Stimulated activated CD4-positive, alpha-beta T cell treated with anti-CD3 and anti-CD28 coated beads, Interleukin-2, amount 100 ng/mL, for 4 hours (primary cell): ENCODE measurements around the gene KLHL10.
"Not testable (repeated sequence)": the region's sequence is repeated elsewhere in the genome, so short reads cannot be mapped to it uniquely, and the experiment has no call there.

Source experiments
- DNase-seq: peaks from one replicate; pipeline ENCODE4 v3.0.0-alpha.2; 2020; ENCODE audit warnings: low read depth

The KLHL10 gene

GRCh38 chr17:41813152-41813680 lies 24.4 kb upstream of the KLHL10 start:
- DNase-seq = no peak

GRCh38 chr17:41813699-41814124 lies 23.9 kb upstream of the KLHL10 start:
- no peak for DNase-seq

- no peak for DNase-seq
These were observed 23.4 kb upstream of the KLHL10 start for GRCh38 chr17:41814195-41814594.

- no peak for DNase-seq
These were observed 20.8 kb upstream of the KLHL10 start for GRCh38 chr17:41816637-41817320.

GRCh38 chr17:41818024-41818423 lies 19.6 kb upstream of the KLHL10 start:
- DNase-seq = no peak

GRCh38 chr17:41821776-41822175 lies 15.8 kb upstream of the KLHL10 start:
- no peak for DNase-seq

GRCh38 chr17:41822216-41823140 lies 15.1 kb upstream of the KLHL10 start:
- DNase-seq = no peak

GRCh38 chr17:41823141-41823524 lies 14.5 kb upstream of the KLHL10 start:
- no peak for DNase-seq

GRCh38 chr17:41823580-41823979 lies 14.0 kb upstream of the KLHL10 start:
- no peak for DNase-seq

- DNase-seq = no peak
These were observed 13.5 kb upstream of the KLHL10 start for GRCh38 chr17:41824086-41824485.

- no peak for DNase-seq
These were observed 12.3 kb upstream of the KLHL10 start for GRCh38 chr17:41825175-41825845.

GRCh38 chr17:41829961-41830360 lies 7.7 kb upstream of the KLHL10 start:
- not testable (repeated sequence) for DNase-seq

- no peak for DNase-seq
These were observed 2.3 kb upstream of the KLHL10 start for GRCh38 chr17:41835214-41835799.

GRCh38 chr17:41835800-41836549 lies 1.6 kb upstream of the KLHL10 start, which contains the start of gene NT5C3B:
TSS of gene NT5C3B (minus strand) at chr17:41836232. CDS start at chr17:41836193, 39 bp downstream.
- peak; percentile 47 for DNase-seq

GRCh38 chr17:41836550-41837196 lies 952 bp upstream of the KLHL10 start:
- no peak for DNase-seq

- not testable (repeated sequence) for DNase-seq
These were observed 1.8 kb downstream of the KLHL10 start for GRCh38 chr17:41839448-41839847.

- not testable (repeated sequence) for DNase-seq
These were observed 3.2 kb downstream of the KLHL10 start for GRCh38 chr17:41840781-41841180.

GRCh38 chr17:41844971-41845370 lies 7.3 kb downstream of the KLHL10 start:
- no peak for DNase-seq

GRCh38 chr17:41848788-41849187 lies 11.2 kb downstream of the KLHL10 start:
- no peak for DNase-seq

GRCh38 chr17:41849251-41849990 lies 11.8 kb downstream of the KLHL10 start:
- no peak for DNase-seq
